ENCODE data around the gene NLK.

The NLK gene

DNA sequence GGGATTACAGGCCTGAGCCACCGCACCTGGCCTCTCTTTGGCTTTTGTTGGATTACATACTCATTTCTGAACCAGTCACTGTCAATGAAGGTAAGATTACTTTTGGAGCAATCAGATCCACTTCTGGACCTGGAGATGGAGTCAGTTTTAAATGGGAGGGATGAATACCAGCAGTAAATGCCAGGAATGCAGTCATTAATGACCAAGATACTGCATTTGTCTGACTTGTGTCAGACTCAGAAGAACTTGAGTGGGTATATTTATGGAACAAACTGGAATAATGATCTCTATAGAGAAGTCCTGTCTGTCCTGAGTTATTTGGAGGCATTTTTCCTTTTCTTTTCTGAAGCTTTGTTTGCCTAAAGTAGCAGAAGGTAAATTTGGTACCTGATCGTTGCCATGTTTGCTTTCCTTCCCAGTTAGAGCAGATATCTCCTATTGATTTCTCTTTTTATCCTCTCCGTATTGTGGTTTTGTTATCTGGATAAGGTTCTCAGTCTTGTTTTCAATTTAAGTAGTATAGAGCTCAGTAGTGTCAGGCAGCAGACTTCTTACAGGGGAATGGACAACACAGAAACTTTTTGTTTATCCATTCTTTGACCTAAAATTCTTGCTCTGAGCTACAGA is 10.7 kb downstream of the NLK start:
- DNase-seq (ENCODE audit: low read depth) = no peak
- no peak overlapping the region for H3K9ac ChIP-seq (ENCODE audit: low read length)

DNA sequence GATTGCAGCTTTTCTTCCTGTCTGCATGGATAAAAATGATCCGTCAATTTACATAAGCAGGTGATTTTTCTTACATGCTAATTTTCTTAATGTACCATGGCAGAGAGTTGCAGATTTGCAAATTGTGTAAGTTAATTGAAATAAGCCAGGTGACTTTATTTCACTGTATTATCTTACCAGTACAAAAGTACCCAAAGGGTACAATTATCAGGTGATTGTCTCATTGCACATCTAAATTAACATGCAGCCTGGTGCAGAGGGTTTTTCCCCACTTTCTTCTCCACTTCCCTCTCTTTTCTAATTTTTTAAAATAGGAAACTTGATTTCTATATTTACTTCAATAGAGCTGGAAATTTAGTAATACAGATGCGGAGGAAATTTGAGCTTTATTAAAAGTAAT is 11.2 kb downstream of the NLK start:
- no peak for DNase-seq (ENCODE audit: low read depth)
- Histone ChIP-seq H3K36me3 (ENCODE audit: control insufficient read depth, insufficient read depth, low read length, severe bottlenecking) (no peaks in the 10 kb centered on the region), H3K27me3 (replicated peaks; ENCODE audit: control insufficient read depth, insufficient read depth, low read length) (no peaks in the 10 kb centered on the region), H3K9me3 (ENCODE audit: control insufficient read depth, low read length) (no peaks in the 10 kb centered on the region), H3K9ac (ENCODE audit: low read length) (no peak overlapping the region), H3K4me1 (ENCODE audit: control insufficient read depth, insufficient read depth, low read length) (peaks cover 25% of the 10 kb centered on the region), H3K4me3 (ENCODE audit: low read length) (no peak overlapping the region)

More for the DNA sequence above, 10.7 kb downstream of the NLK start:
- Histone ChIP-seq H3K4me3 (ENCODE audit: low read length) (no peak overlapping the region), H3K27me3 (replicated peaks; ENCODE audit: control insufficient read depth, insufficient read depth, low read length) (no peaks in the 10 kb centered on the region), H3K4me1 (ENCODE audit: control insufficient read depth, insufficient read depth, low read length) (peaks cover 22% of the 10 kb centered on the region), H3K9me3 (ENCODE audit: control insufficient read depth, low read length) (no peaks in the 10 kb centered on the region), H3K36me3 (ENCODE audit: control insufficient read depth, insufficient read depth, low read length, severe bottlenecking) (no peaks in the 10 kb centered on the region)

DNA sequence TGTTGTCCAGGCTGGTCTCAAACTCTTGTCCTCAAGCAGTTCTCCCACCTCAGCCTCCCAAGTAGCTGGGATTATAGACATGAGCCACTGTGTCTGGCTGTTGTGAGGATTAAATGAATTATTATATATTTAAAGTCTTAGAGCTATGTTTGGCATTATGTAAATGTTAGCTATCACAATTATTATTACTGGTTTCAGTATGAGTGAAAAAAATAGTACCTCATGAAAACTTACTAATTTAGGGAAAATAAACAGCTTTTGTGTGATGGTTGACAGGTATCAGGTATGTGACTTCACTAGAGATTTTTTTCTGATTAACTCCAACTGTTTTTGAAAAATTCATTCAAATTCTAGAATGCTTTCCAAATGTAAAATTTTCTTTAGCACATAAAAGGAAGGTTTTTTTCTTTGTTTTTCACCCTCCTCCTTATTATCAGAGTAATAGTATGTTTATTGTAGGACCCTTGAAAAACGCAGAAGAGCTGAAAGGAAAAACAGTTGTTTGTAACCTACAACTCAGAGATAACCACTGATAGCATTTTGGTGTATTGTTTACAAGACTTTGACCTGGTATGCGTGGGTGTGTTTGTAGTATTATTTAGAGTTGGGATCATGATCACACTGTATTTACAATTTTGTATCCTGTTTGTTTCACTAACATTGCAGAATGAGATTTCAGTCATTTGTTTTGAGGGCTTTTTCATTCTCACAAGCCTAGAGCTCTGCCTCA is 13.2 kb downstream of the NLK start:
- no peaks in the 10 kb centered on the region for H3K36me3 ChIP-seq (ENCODE audit: control insufficient read depth, insufficient read depth, low read length, severe bottlenecking)
- H3K9ac ChIP-seq (ENCODE audit: low read length) = no peak overlapping the region
- no peaks in the 10 kb centered on the region for H3K9me3 ChIP-seq (ENCODE audit: control insufficient read depth, low read length)
- no peaks in the 10 kb centered on the region for H3K27me3 ChIP-seq (replicated peaks; ENCODE audit: control insufficient read depth, insufficient read depth, low read length)
- no peak for DNase-seq (ENCODE audit: low read depth)
- peaks cover 25% of the 10 kb centered on the region for H3K4me1 ChIP-seq (ENCODE audit: control insufficient read depth, insufficient read depth, low read length)
- H3K4me3 ChIP-seq (ENCODE audit: low read length) = no peak overlapping the region

DNA sequence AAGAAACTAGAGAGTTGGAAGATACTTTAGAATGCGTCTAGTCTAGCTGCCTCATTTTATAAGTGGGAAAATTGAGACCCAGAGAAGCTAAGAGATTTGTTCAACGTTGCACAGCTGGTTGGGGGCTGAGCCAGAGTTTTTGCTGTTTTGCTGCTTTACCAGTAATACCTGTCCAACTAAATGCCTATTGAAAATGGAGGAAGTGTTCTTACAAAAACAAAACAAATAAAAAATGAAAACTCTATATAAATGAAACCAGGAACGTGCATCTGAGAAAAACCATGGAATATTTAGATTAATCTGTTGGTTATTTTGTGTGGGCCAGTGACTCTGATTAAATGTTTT is 13.8 kb downstream of the NLK start:
- H3K27me3 ChIP-seq (replicated peaks; ENCODE audit: control insufficient read depth, insufficient read depth, low read length) = no peaks in the 10 kb centered on the region
- no peaks in the 10 kb centered on the region for H3K9me3 ChIP-seq (ENCODE audit: control insufficient read depth, low read length)
- peaks cover 25% of the 10 kb centered on the region for H3K4me1 ChIP-seq (ENCODE audit: control insufficient read depth, insufficient read depth, low read length)
- H3K36me3 ChIP-seq (ENCODE audit: control insufficient read depth, insufficient read depth, low read length, severe bottlenecking) = no peaks in the 10 kb centered on the region
- no peak overlapping the region for H3K4me3 ChIP-seq (ENCODE audit: low read length)
- no peak overlapping the region for H3K9ac ChIP-seq (ENCODE audit: low read length)
- no peak for DNase-seq (ENCODE audit: low read depth)

DNA sequence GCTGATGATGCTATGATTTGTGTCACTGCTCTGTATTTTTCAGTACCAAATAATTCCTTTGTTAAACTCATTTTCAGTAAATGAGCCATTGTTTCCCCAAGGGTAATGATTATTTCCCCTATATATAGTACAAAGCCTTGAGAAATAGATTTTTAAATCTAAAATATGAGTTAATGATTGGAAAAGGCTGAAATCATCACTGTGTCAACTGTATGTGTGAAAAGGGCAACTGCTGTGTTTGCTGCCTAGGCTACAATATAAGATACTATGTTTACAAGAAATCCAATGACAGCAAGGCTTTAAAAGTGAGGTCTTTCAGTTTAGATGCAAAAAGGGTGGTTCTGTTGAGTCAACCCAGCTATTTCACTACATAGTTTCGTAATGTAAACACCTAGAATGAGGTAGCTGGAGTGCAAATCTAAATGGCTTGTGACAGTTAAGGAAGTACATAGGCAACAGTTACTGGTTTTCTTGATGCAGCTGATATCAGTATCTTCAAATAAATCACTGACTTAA is 15.3 kb downstream of the NLK start:
- DNase-seq (ENCODE audit: low read depth) = peak; percentile 43
- no peaks in the 10 kb centered on the region for H3K9me3 ChIP-seq (ENCODE audit: control insufficient read depth, low read length)
- H3K4me1 ChIP-seq (ENCODE audit: control insufficient read depth, insufficient read depth, low read length) = peaks cover 25% of the 10 kb centered on the region
- no peak overlapping the region for H3K4me3 ChIP-seq (ENCODE audit: low read length)
- no peaks in the 10 kb centered on the region for H3K36me3 ChIP-seq (ENCODE audit: control insufficient read depth, insufficient read depth, low read length, severe bottlenecking)
- H3K9ac ChIP-seq (ENCODE audit: low read length) = no peak overlapping the region
- H3K27me3 ChIP-seq (replicated peaks; ENCODE audit: control insufficient read depth, insufficient read depth, low read length) = no peaks in the 10 kb centered on the region

GRCh38 chr17:28059675-28060074 is 17.2 kb downstream of the NLK start:
- Histone ChIP-seq H3K9me3 (ENCODE audit: control insufficient read depth, low read length) (no peaks in the 10 kb centered on the region), H3K9ac (ENCODE audit: low read length) (no peak overlapping the region), H3K4me1 (ENCODE audit: control insufficient read depth, insufficient read depth, low read length) (peaks cover 15% of the 10 kb centered on the region), H3K4me3 (ENCODE audit: low read length) (no peak overlapping the region), H3K36me3 (ENCODE audit: control insufficient read depth, insufficient read depth, low read length, severe bottlenecking) (no peaks in the 10 kb centered on the region), H3K27me3 (replicated peaks; ENCODE audit: control insufficient read depth, insufficient read depth, low read length) (no peaks in the 10 kb centered on the region)
- no peak for DNase-seq (ENCODE audit: low read depth)

- Histone ChIP-seq H3K9me3 (ENCODE audit: control insufficient read depth, low read length) (no peaks in the 10 kb centered on the region), H3K9ac (ENCODE audit: low read length) (no peak overlapping the region), H3K4me1 (ENCODE audit: control insufficient read depth, insufficient read depth, low read length) (no peaks in the 10 kb centered on the region), H3K27me3 (replicated peaks; ENCODE audit: control insufficient read depth, insufficient read depth, low read length) (no peaks in the 10 kb centered on the region), H3K36me3 (ENCODE audit: control insufficient read depth, insufficient read depth, low read length, severe bottlenecking) (no peaks in the 10 kb centered on the region), H3K4me3 (ENCODE audit: low read length) (no peak overlapping the region)
- DNase-seq (ENCODE audit: low read depth) = no peak
Observed at GRCh38 chr17:28065706-28066105, 23.2 kb downstream of the NLK start.

DNA sequence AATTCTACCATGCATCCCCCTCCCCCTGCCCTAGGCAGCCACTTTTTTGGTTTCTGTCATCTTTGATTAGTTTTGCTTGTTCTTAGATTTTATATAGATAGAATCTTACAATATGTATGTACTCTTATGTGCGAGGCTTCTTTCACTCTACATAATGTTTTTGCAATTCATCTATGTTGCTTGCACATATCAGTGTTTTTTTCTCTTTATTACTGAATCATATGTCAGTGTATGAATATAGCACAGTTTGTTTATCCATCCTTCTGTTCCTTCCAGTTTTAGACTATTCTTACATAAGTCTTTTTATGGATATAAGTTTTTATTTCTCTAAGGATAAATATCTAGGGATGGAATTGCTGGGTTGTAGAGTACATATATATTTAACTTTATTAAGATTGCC is 26.6 kb downstream of the NLK start:
- H3K36me3 ChIP-seq (ENCODE audit: control insufficient read depth, insufficient read depth, low read length, severe bottlenecking) = peaks cover 3% of the 10 kb centered on the region

DNA sequence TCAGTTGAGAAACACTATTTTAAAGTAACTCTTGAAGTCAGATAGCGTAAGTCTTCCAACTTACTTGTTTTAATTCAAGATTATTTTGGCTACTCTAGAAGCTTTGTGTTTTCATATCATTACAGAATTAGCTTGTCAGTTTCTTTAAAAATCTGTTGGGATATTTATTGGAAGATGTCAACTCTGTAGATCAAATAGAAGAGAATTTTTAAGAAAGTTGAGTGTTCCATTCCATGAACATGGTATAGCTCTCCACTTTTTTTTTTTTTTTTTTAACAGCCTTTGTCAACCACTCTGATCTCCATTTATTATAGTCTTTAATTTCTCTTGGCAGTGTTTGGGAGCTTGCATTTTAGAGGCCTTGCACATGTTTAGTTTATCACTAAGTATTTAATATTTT is 28.7 kb downstream of the NLK start:
- H3K36me3 ChIP-seq (ENCODE audit: control insufficient read depth, insufficient read depth, low read length, severe bottlenecking) = peaks cover 3% of the 10 kb centered on the region
- no peak overlapping the region for H3K4me3 ChIP-seq (ENCODE audit: low read length)
- H3K9me3 ChIP-seq (ENCODE audit: control insufficient read depth, low read length) = peaks cover 9% of the 10 kb centered on the region
- no peaks in the 10 kb centered on the region for H3K4me1 ChIP-seq (ENCODE audit: control insufficient read depth, insufficient read depth, low read length)
- DNase-seq (ENCODE audit: low read depth) = no peak
- H3K9ac ChIP-seq (ENCODE audit: low read length) = no peak overlapping the region
- H3K27me3 ChIP-seq (replicated peaks; ENCODE audit: control insufficient read depth, insufficient read depth, low read length) = no peaks in the 10 kb centered on the region

More for the DNA sequence above, 26.6 kb downstream of the NLK start:
- Histone ChIP-seq H3K4me3 (ENCODE audit: low read length) (no peak overlapping the region), H3K4me1 (ENCODE audit: control insufficient read depth, insufficient read depth, low read length) (no peaks in the 10 kb centered on the region), H3K27me3 (replicated peaks; ENCODE audit: control insufficient read depth, insufficient read depth, low read length) (no peaks in the 10 kb centered on the region), H3K9me3 (ENCODE audit: control insufficient read depth, low read length) (peaks cover 9% of the 10 kb centered on the region), H3K9ac (ENCODE audit: low read length) (no peak overlapping the region)
- DNase-seq (ENCODE audit: low read depth) = no peak

- Histone ChIP-seq H3K36me3 (ENCODE audit: control insufficient read depth, insufficient read depth, low read length, severe bottlenecking) (peaks cover 3% of the 10 kb centered on the region), H3K4me3 (ENCODE audit: low read length) (no peak overlapping the region), H3K27me3 (replicated peaks; ENCODE audit: control insufficient read depth, insufficient read depth, low read length) (no peaks in the 10 kb centered on the region), H3K9me3 (ENCODE audit: control insufficient read depth, low read length) (peaks cover 9% of the 10 kb centered on the region), H3K9ac (ENCODE audit: low read length) (no peak overlapping the region), H3K4me1 (ENCODE audit: control insufficient read depth, insufficient read depth, low read length) (no peaks in the 10 kb centered on the region)
- no peak for DNase-seq (ENCODE audit: low read depth)
Observed at GRCh38 chr17:28071891-28072606, 29.6 kb downstream of the NLK start.

GRCh38 chr17:28072936-28073533 is 30.6 kb downstream of the NLK start:
- H3K4me1 ChIP-seq (ENCODE audit: control insufficient read depth, insufficient read depth, low read length) = no peaks in the 10 kb centered on the region
- no peaks in the 10 kb centered on the region for H3K27me3 ChIP-seq (replicated peaks; ENCODE audit: control insufficient read depth, insufficient read depth, low read length)
- no peak for DNase-seq (ENCODE audit: low read depth)
- H3K9ac ChIP-seq (ENCODE audit: low read length) = no peak overlapping the region
- H3K36me3 ChIP-seq (ENCODE audit: control insufficient read depth, insufficient read depth, low read length, severe bottlenecking) = peaks cover 3% of the 10 kb centered on the region
- no peak overlapping the region for H3K4me3 ChIP-seq (ENCODE audit: low read length)
- H3K9me3 ChIP-seq (ENCODE audit: control insufficient read depth, low read length) = peaks cover 9% of the 10 kb centered on the region
